Nephron (organoid): ENCODE data around the gene EIF1.
"Not testable (repeated sequence)": the region's sequence is repeated elsewhere in the genome, so short reads cannot be mapped to it uniquely, and the experiment has no call there.

Experiments used
- H3K27ac Mint-ChIP-seq, 3 experiments: 2 replicates each; pipeline ENCODE4 v1.8.0; 2020; ENCODE audit warnings: mixed read lengths in 3 of 3, mild to moderate bottlenecking in 2 of 3, moderate library complexity in 1 of 3
- H3K27me3 Mint-ChIP-seq: 2 replicates; pipeline ENCODE4 v1.8.0; 2021; ENCODE audit warnings: low read depth, mild to moderate bottlenecking, moderate library complexity, mixed read lengths
- H3K36me3 Mint-ChIP-seq: 2 replicates; pipeline ENCODE4 v1.8.0; 2020; ENCODE audit warnings: low read depth, mixed read lengths
- H3K4me1 Mint-ChIP-seq: 2 replicates; pipeline ENCODE4 v1.8.0; 2020; ENCODE audit warnings: mixed read lengths
- H3K4me3 Mint-ChIP-seq, 3 experiments: 2 replicates each; pipeline ENCODE4 v1.8.0; 2020; ENCODE audit warnings: mild to moderate bottlenecking in 3 of 3, mixed read lengths in 3 of 3, moderate library complexity in 2 of 3
- H3K9me3 Mint-ChIP-seq: 2 replicates; pipeline ENCODE4 v1.8.0; 2020; ENCODE audit warnings: mixed read lengths
- TF ChIP-seq, protein P1 (sequence below), 3 experiments: fragments of 200-600 bp; sonication (generic); IDR thresholded peaks; one replicate each; pipeline ENCODE4 v1.5.0; 2021; ENCODE audit warnings: antibody characterized with exemption in 3 of 3; ENCODE audit not compliant: unreplicated experiment in 3 of 3

Gene EIF1

DNA sequence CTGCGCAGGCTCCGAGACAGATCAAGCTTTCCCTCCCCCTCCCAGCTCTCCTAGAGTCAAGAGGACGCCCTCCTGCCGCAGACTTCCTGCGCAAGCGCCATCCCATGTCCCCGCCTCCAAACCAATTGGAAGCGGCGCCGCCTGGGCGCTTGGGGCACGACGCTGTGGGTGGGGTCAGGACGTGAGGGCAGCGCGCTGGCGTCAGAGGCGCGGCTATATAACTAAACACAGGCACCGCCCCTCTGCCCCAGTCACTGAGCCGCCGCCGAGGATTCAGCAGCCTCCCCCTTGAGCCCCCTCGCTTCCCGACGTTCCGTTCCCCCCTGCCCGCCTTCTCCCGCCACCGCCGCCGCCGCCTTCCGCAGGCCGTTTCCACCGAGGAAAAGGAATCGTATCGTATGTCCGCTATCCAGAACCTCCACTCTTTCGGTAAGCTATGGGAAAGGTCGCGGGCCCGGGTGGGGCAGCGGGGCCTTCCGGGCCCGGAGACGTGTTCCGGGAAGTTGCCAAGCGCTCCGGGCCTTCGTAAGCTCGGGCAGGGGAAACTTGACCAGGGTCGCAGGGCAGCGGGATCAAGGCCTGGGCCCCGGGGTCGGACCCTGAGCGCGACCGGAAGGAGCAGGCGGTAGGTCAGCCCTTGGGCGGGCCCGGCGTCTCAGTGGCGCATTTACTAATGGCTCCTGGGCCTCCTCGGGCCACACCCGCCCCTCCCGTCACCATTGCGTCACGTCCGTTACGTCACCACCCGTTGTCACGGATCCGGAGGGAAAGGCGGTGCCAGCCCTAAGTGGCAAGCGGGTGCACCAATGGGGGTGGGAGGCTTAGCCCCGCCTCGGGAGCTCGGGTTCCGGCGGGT, at the start of gene EIF1:
EIF1 (plus strand) TSS at position 245 of the 856 bp plus-strand sequence; CDS start at position 399, 154 bp downstream.
- Mint-ChIP-seq H3K36me3 (peaks cover 44% of the 10 kb centered on the region), H3K27ac (peak within 1 kb of the TSS; percentile 94 to 99 (median 99)), H3K4me1 (peaks cover 15% of the 10 kb centered on the region), H3K27me3 (peaks cover 5% of the 10 kb centered on the region), H3K9me3 (no peaks in the 10 kb centered on the region), H3K4me3 (peak within 1 kb of the TSS; percentile 97 to 98 (median 97))
- TF ChIP-seq, protein P1, sequence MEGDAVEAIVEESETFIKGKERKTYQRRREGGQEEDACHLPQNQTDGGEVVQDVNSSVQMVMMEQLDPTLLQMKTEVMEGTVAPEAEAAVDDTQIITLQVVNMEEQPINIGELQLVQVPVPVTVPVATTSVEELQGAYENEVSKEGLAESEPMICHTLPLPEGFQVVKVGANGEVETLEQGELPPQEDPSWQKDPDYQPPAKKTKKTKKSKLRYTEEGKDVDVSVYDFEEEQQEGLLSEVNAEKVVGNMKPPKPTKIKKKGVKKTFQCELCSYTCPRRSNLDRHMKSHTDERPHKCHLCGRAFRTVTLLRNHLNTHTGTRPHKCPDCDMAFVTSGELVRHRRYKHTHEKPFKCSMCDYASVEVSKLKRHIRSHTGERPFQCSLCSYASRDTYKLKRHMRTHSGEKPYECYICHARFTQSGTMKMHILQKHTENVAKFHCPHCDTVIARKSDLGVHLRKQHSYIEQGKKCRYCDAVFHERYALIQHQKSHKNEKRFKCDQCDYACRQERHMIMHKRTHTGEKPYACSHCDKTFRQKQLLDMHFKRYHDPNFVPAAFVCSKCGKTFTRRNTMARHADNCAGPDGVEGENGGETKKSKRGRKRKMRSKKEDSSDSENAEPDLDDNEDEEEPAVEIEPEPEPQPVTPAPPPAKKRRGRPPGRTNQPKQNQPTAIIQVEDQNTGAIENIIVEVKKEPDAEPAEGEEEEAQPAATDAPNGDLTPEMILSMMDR (IDR thresholded peaks at IDR 0.05; ENCODE audit: unreplicated experiment in 3 of 3), result no peak

DNA sequence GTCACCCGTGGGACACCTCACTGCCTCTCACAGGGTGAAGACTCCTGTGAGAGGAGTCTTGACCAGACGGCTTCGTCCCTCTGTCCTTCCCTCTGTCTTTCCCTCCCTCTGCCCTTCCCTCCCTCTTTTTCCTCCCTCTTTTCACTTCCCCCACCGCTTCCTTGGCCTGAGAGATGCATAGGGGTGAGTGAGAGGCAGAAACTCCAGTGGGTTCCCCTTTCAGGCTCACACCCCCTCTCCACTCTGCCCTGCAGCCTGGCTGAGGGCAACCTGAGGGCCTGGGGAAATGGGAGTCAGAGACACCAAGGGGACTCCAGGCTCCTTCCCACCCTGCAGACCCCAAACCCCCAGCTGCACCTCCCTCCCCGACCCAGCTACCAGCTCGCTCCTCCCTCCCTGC, 49.7 kb upstream of the EIF1 start:
- H3K4me3 Mint-ChIP-seq, result no peak overlapping the region
- no peaks in the 10 kb centered on the region for H3K36me3 Mint-ChIP-seq
- H3K27me3 Mint-ChIP-seq, result peaks cover 4% of the 10 kb centered on the region
- TF ChIP-seq, protein P1 (IDR thresholded peaks at IDR 0.05; ENCODE audit: unreplicated experiment in 3 of 3), result no peak
- H3K9me3 Mint-ChIP-seq, result no peaks in the 10 kb centered on the region
- H3K4me1 Mint-ChIP-seq, result peaks cover 19% of the 10 kb centered on the region
- peak overlapping the region in 1 of 3 experiments; percentile 65 for H3K27ac Mint-ChIP-seq

DNA sequence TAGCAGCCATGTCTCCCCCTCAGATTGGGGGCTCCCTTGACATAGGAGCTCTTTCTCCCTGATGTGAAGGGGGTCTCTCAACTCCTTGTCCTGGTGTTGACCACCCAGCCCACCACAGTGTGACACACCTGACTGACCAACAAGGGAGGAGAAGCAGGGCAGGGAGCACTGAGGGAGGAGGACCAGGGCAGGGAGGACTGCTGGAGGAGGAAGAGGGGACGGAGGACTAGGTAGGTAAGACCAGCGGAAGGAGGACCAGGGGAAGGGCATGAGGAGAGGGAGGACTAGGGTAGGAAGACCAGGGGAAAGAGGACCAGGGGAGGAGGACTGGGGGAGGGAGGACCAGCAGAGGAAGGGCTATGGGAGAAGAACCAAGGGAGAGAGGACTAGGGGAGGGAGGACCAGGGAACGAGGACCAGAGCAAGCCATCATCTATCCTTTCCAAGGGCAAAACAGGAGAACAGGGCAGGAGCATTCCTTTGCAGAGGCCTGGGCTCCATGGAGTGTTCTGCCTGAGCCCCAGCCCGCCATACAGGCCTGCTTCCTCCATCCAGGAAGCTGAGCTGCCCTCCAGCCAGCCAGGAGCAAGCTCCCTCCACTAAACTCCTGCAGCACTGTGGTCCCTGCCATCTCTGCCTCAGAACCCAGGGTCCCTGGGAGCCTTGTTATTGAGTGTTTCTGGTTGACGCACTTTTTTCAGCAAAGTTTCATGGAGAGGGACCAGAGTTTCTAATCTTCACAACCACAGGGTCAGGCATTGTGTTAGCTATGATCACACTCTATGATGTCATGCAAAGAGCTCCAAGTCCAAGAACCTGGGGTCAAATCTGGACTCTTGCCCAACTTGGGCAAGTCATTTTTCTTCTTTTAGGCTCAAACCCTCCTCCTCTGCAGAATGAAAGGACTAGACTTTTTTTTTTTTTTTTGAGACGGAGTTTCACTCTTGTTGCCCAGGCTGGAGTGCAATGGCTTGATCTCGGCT, 48.9 kb upstream of the EIF1 start:
- Mint-ChIP-seq H3K4me1 (peaks cover 21% of the 10 kb centered on the region), H3K9me3 (no peaks in the 10 kb centered on the region), H3K27me3 (peaks cover 4% of the 10 kb centered on the region), H3K4me3 (no peak overlapping the region), H3K27ac (peak overlapping the region in 1 of 3 experiments; percentile 40), H3K36me3 (no peaks in the 10 kb centered on the region)
- TF ChIP-seq, protein P1 (IDR thresholded peaks at IDR 0.05; ENCODE audit: unreplicated experiment in 3 of 3), result no peak

DNA sequence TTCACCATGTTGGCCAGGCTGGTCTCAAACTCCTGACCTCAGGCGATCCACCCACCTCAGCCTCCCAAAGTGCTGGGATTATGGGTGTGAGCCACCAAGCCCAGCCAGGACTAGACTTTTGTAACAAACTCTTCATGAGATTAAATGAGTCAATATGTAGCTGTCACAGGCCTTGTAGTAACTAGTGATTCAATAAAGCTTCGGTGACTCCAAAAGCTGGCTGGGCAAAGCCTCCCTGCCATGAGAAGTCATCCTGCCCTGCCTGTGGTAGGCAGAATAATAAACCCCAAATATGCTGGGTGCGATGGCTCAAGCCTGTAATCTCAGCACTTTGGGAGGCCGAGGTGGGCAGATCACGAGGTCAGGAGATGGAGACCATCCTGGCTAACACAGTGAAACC, 48.1 kb upstream of the EIF1 start:
- H3K36me3 Mint-ChIP-seq, H3K4me3 Mint-ChIP-seq, H3K9me3 Mint-ChIP-seq, H3K27ac Mint-ChIP-seq, H3K27me3 Mint-ChIP-seq: not testable (repeated sequence)
- H3K4me1 Mint-ChIP-seq, result peaks cover 15% of the 10 kb centered on the region

DNA sequence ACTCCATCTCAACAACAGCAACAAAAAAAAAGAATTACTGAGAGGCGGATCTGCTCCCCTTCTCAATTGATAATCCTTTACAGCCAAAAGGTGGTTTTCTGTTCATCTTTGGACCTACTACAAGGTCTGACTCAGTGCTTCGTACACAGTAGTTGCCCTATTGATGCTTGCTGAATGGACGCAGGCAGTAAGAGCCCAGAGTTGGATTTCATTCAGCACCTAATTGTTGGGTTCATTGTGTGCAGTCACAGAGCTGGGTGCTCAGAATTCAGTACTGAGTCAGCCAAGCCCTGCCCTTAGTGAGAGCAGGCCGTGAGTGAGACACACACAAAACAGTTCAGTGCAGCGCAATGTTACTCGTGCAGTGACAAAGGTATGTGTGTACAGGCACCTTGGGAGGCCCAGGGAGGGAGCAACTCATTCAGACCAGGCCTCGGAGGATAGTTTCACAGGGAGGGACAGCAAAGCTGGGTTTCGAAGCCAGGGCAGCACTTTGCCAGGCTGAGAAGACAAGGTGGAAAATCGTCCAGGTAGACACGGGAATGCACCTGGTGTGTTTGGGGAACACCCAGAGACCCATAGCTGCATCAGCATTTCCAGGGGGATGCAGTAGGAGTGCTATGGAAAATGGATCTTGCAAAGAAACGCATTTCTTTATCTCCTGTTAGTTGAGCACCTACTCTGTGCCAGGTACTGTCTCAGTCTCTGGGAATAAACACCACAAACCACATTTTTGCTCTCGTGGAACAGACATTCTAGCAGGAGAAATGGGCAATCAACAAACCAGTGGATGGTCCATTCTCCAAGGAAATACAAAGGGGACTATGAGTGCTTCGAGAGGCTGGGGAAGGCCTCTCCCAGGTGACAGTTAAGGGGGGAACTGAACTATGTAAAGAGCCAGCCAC, 46.2 kb upstream of the EIF1 start:
- Mint-ChIP-seq H3K4me3 (no peak overlapping the region), H3K36me3 (no peaks in the 10 kb centered on the region), H3K27me3 (peaks cover 4% of the 10 kb centered on the region), H3K9me3 (no peaks in the 10 kb centered on the region), H3K4me1 (peaks cover 17% of the 10 kb centered on the region), H3K27ac (peak overlapping the region in 1 of 3 experiments; percentile 68)
- TF ChIP-seq, protein P1 (IDR thresholded peaks at IDR 0.05; ENCODE audit: unreplicated experiment in 3 of 3), result no peak
